ENCODE data around the gene COL11A1. TPM values are rescaled to one million over a fixed set of nuclear protein-coding genes. Genes with fewer than 3 reads are reported as not detected.

The COL11A1 gene
- total and polyA plus RNA-seq, 2 experiments from 2014 or later, result 37.4 to 56.7 TPM

DNA sequence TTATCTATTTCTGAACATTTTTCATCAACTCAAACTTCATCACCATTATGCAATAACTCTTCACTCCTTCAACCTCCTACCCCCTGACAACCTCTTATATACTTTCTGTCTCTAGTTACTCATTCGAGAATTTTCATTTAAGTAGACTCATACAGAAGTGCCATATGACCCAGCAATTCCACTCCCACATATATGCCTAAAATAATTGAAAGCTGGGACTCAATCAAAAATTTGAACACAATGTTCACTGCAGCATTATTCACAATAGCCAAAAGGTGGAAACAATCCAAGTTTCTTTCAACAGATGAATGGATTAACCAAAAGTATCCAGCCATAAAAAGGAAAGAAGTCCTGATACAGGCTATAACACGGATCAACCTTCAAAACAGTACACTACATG is 24.1 kb downstream of the COL11A1 start:
- Histone ChIP-seq H3K36me3 (peaks cover 13% of the 10 kb centered on the region), H3K9me3 (ENCODE audit: low read depth) (no peaks in the 10 kb centered on the region), H3K4me1 (ENCODE audit: low read depth) (no peaks in the 10 kb centered on the region), H3K4me3 (no peak overlapping the region), H3K27ac (no peak overlapping the region), H3K27me3 (no peaks in the 10 kb centered on the region)
- DNase-seq (ENCODE audit: low read depth in 1 of 2, low spot score in 1 of 2), result no peak
- TF ChIP-seq, protein P1, sequence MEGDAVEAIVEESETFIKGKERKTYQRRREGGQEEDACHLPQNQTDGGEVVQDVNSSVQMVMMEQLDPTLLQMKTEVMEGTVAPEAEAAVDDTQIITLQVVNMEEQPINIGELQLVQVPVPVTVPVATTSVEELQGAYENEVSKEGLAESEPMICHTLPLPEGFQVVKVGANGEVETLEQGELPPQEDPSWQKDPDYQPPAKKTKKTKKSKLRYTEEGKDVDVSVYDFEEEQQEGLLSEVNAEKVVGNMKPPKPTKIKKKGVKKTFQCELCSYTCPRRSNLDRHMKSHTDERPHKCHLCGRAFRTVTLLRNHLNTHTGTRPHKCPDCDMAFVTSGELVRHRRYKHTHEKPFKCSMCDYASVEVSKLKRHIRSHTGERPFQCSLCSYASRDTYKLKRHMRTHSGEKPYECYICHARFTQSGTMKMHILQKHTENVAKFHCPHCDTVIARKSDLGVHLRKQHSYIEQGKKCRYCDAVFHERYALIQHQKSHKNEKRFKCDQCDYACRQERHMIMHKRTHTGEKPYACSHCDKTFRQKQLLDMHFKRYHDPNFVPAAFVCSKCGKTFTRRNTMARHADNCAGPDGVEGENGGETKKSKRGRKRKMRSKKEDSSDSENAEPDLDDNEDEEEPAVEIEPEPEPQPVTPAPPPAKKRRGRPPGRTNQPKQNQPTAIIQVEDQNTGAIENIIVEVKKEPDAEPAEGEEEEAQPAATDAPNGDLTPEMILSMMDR (IDR thresholded peaks at IDR 0.05; ENCODE audit: low read depth, low read length), result no peak

DNA sequence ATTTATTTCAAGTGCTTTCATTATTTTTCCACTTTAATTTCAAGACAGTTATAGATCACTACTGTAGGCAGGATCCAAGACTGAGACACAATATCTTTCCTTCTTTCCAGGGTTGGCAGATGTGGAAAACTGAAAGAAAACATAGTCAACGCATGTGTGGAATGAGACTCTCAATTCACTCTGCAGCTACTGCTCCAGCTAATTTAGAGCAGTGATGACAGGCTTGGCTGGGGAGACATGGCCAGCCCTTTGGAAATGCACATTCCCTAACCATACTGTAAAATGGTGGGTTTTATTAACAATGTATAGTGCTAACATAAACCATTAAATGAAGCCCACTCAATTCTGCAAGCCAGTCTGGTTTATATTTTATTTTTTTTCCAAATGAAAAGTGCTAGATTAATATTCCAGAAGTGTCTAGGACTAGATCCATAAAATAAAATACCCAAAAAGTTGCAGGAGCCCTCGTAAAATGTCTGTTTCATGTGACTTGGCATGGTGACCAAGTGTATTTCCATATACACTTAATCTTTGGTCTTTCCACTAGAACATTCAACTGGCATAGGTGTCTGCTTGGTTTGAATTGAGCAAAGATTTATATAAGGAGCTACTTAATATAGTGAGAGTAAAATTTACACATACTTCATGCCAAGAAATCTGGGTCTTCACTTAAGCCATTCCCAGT is 32.9 kb downstream of the COL11A1 start:
- Histone ChIP-seq H3K36me3 (peaks cover 20% of the 10 kb centered on the region), H3K4me1 (ENCODE audit: low read depth) (no peaks in the 10 kb centered on the region), H3K4me3 (no peak overlapping the region), H3K27ac (peak overlapping the region; percentile 19), H3K9me3 (ENCODE audit: low read depth) (no peaks in the 10 kb centered on the region), H3K27me3 (no peaks in the 10 kb centered on the region)
- DNase-seq (ENCODE audit: low read depth in 1 of 2, low spot score in 1 of 2), result no peak
- TF ChIP-seq, protein P1 (IDR thresholded peaks at IDR 0.05; ENCODE audit: low read depth, low read length), result no peak

DNA sequence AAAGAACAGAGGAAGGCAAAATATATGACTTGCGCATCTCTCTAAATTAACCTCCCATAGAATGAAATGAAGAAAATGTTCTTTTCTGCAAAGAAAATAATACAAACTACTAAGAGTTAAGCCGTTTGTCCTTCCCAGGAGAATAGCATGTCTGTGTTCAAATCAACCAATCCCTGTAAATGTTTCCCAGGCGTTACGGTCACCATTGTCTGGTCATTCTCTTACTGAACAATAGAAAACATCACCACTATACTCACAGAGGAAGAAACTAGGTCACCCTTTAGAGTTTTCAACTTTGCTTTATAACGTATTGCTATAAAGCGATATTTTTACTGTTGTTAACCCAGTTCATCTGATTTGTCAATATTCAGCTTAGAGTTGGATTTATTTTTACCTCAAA is 34.1 kb downstream of the COL11A1 start:
- H3K27ac ChIP-seq, result no peak overlapping the region
- no peaks in the 10 kb centered on the region for H3K9me3 ChIP-seq (ENCODE audit: low read depth)
- DNase-seq (ENCODE audit: low read depth in 1 of 2, low spot score in 1 of 2), result no peak
- no peak overlapping the region for H3K4me3 ChIP-seq
- H3K27me3 ChIP-seq, result no peaks in the 10 kb centered on the region
- H3K36me3 ChIP-seq, result peaks cover 20% of the 10 kb centered on the region
- peaks cover 1% of the 10 kb centered on the region for H3K4me1 ChIP-seq (ENCODE audit: low read depth)
- TF ChIP-seq, protein P1 (IDR thresholded peaks at IDR 0.05; ENCODE audit: low read depth, low read length), result no peak

DNA sequence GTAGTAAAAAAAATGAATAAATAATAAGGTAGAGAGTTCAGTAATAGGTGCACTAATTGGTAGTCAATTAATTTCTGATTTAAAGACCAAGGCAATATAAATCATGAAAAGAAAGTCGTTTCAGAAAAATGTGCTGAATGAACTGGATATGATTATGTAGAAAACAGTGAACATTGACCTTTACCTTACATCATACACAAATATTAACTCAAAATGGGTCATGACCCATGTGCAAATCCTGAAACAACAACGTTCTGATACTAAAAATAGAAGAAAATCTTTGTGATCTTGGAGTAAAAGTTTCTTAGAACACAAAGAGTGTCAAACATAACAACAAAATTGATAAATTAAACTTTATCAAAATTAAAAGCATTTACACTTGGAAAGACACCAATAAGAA is 39.1 kb downstream of the COL11A1 start:
- no peak overlapping the region for H3K27ac ChIP-seq

DNA sequence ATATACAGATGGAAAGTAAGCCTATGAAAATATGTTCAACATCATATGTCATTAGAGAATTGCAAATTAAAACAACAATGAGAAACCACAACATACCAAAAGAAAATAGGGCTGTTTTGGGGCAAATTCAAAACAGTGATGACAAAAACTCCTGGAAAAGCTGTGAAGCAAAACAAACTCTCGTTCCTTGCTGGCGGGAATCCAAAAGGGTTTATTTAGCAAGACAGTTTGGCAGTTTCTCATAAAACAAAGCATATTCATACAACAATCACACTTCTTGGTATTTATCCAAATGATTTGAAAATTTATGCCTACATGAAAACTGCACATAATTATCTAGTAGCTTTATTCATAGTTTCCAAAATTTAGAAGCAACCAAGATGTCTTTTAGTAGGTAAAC is 44.4 kb downstream of the COL11A1 start:
- H3K27me3 ChIP-seq, result no peaks in the 10 kb centered on the region
- peak in 1 of 2 donors; percentile 43 for DNase-seq (ENCODE audit: low read depth in 1 of 2, low spot score in 1 of 2)
- peaks cover 18% of the 10 kb centered on the region for H3K4me1 ChIP-seq (ENCODE audit: low read depth)
- no peak overlapping the region for H3K27ac ChIP-seq
- no peaks in the 10 kb centered on the region for H3K36me3 ChIP-seq
- H3K4me3 ChIP-seq, result no peak overlapping the region
- TF ChIP-seq, protein P1 (IDR thresholded peaks at IDR 0.05; ENCODE audit: low read depth, low read length), result no peak
- H3K9me3 ChIP-seq (ENCODE audit: low read depth), result no peaks in the 10 kb centered on the region

More for the DNA sequence above, 39.1 kb downstream of the COL11A1 start:
- Histone ChIP-seq H3K4me1 (ENCODE audit: low read depth) (peaks cover 4% of the 10 kb centered on the region), H3K27me3 (no peaks in the 10 kb centered on the region), H3K4me3 (no peak overlapping the region), H3K36me3 (peaks cover 10% of the 10 kb centered on the region), H3K9me3 (ENCODE audit: low read depth) (no peaks in the 10 kb centered on the region)
- TF ChIP-seq, protein P1 (IDR thresholded peaks at IDR 0.05; ENCODE audit: low read depth, low read length), result no peak
- DNase-seq (ENCODE audit: low read depth in 1 of 2, low spot score in 1 of 2), result no peak
